Right kidney (tissue), 1 donor: ENCODE measurements around the gene GPR31.

Experiments
- DNase-seq: peaks from one replicate; pipeline ENCODE4 v3.0.0-alpha.2; 2016

The GPR31 gene

GRCh38 chr6:167139761-167140160, 18.0 kb downstream of the GPR31 start:
- no peak for DNase-seq

- DNase-seq = no peak
Observed at GRCh38 chr6:167137881-167138280, 19.9 kb downstream of the GPR31 start.

GRCh38 chr6:167137081-167137480, 20.7 kb downstream of the GPR31 start:
- no peak for DNase-seq

DNA sequence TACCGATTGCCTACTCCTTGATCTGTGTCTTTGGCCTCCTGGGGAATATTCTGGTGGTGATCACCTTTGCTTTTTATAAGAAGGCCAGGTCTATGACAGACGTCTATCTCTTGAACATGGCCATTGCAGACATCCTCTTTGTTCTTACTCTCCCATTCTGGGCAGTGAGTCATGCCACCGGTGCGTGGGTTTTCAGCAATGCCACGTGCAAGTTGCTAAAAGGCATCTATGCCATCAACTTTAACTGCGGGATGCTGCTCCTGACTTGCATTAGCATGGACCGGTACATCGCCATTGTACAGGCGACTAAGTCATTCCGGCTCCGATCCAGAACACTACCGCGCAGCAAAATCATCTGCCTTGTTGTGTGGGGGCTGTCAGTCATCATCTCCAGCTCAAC, 21.4 kb downstream of the GPR31 start:
- no peak for DNase-seq

DNA sequence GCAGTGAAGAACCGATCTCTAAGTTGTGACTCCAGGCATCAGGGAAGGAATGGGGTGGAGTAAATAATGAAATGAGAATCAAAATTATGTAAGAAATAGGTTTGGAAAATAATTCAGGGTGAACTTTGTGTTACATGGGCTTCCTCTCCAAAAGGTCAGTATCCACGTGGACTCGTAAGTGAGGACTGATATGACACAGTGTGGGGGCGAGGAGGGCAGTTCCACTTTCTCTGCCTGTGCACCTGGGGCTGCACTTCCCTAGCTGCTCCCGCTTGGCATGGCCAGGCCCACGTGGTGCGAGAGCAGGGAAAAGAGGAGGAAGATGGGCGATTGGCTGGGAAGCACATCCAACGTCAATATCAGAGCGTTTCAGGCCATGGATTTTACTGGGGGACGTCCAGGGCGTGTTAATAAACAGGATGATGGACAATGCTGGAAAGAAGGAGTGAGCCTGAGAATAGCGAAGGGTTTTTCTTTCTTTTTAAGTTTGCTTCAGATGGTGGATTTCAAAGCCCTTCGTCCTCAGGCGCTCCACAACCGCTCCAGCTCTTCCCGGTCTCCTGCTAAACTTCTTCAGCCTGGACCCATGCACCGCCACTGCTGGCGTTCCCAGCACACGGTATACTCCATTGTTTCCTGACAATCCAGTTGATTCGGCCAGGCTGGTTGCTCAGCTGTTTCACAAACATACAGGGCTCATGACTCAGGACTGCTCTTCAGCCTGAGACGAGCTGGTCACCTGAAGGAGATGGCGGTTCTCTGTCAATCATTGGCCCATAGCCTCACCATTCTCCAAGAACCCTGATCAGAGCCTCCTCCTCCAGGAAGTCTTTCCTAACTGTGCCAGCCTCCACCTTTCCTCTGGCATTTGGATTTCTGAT, 23.1 kb downstream of the GPR31 start:
- DNase-seq = no peak

DNA sequence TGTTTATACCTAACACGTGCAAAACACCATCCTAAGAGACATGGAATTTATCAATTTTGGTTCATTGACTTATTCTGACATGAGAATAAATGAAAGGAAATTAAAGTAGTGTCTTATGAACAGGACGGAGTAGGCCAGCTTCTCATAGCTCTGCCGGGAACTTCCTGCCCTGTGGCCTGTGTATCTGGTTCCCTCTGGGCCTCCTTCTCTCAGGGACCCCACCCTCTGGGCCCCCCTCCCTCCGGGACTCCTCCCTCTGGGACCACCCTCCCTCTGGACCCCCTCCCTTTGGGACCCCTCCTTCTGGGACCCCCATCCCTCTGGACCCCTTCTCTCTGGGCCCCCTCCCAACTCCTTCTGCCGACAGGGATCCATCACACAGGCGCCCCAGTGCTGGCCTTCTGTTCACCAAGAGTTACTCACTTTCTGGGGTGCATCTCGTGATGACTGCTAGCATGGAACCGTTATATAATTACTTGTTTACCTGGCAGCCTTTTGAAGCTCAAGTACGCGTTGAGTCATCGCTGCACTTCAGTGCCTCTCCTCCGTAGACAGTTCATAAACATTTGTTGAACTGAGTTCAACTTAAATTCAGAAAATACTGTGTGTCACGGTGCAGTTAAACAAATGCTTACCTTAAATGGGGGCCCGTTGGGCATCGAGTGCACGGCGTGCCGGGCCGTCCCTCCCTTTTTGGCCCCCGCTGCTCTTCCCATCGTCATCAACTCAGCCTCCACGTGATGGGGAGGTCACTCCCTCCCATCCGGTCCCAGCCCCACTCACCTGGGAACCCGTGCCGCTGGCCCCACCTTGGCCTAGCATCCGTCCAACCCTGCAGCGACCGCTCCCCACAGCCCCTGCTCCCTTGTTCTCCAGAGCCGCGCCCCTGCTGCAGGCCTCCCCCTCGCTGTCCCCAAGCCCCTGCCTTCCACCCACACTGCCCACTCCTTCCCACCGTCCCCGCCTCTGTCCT, 26.8 kb downstream of the GPR31 start:
- no peak for DNase-seq

DNA sequence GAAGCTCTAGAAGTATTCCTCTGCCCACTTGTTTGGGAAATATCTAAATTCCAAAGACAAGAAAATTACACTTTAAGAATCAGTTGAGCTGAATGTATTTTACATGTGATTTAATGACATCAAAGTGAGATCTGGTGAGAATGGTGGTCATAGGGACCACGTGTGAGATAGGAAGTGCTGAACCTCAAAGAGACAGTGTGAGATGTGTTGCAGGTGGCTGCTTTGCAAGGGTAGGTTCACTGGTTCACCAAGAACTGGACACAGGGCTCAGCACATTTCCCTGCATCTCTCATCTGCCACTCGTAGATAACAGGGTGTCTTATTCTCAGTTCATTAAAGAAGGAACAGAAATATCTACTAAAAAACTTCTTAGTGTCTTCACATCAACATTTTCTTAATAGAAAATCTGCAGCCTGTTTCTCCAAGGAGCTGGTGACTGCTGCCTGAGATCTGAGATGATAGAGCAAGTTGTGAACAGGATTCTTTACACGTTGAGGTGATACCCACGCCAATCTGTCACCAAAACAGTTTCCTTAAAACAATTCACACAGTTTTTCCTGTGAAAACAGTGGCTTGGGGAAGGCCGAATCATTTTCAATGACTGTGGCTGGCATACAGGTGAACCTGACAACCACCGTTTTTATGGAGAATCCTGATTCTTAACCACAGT, 27.6 kb downstream of the GPR31 start:
- no peak for DNase-seq

- no peak for DNase-seq
Observed at GRCh38 chr6:167129562-167129961, 28.2 kb downstream of the GPR31 start.

- DNase-seq = no peak
Observed at GRCh38 chr6:167129159-167129558, 28.6 kb downstream of the GPR31 start.

GRCh38 chr6:167127785-167128531, 29.8 kb downstream of the GPR31 start:
- DNase-seq = no peak

DNA sequence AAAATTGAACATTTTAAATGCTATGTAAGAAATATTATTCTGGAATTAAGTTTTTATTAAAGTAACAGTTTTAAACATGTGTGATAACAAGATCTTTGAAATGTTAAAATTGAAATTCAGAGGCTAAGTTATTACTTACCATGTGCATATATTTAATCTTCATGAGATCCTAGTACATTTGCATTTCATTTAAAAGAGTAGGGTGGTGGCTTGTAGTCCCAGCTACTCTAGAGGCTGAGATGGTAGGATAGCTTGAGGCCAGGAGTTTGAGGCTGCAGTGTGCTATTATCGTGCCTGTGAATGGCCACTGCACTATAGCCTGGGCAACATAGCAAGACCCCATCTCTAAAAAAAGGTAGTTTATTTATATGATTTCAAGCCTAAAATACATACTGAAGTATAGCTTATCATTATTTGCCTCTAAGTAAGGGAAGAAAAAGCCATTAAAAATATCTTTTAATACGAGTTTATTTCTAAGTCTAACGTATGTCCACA, 31.9 kb downstream of the GPR31 start:
- DNase-seq = no peak

DNA sequence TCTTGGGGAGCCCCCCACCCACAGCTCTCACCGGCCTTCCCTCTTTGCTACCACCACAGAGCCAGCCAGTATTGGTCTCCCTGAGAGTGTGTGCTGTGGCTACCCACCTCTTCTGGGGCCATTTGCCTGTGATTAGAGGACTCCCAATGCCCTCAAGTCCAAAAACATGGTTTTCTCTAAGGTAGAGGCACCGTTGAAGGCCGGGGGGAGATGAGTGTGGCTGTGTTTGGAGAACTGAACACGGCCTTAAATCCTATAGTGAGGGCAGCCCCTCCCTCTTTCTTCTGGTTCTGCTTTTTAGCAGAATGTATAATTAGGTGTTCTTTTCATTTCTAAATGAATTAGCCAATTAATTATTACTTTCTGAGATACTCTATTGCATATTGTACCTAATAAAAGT, 32.4 kb downstream of the GPR31 start:
- DNase-seq = no peak

- DNase-seq = no peak
Observed at GRCh38 chr6:167124753-167125152, 33.0 kb downstream of the GPR31 start.

DNA sequence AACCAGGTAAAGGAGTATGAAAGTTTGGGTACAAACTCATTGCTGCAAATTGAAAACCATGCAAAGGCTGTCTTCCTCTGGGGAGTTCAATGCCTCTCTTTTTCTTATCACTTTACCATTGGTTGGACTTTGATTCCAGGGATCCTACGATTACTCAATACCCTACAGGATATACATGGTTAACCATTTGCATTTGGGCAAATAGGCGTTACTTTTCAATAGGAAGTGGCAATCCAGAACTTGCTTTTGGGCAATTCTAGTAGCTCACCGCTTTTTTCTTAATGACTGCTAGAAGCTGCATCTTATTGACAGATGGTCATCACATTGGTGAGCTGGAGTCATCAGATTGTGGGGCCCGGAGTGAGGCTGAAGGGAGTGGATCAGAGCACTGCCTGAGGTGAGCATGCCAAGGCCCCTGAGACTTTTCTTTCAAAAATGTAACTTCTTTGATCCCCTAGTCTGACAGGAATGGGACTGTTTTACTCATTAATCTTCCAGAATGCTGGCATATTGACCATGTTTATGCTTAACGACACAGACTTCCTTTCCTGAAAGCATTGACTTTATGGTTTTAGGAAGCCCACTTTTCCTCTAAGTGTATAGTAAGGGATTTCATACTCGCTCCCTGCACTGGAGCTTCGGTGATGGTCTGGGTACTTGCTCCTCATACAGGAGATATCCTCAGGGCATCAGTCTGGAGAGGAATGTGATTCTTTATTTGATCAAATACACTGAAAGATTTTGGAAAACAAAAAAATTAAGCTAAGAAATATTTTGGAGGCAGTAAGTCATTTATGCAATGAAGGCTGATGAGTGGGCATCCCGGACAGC, 34.7 kb downstream of the GPR31 start, which contains the start of gene CCR6:
TSS of gene CCR6 (plus strand) at position 270 of the 831 bp plus-strand sequence. CDS start 13,039 bp downstream, outside the sequence.
- no peak for DNase-seq

- DNase-seq = no peak
Observed at GRCh38 chr6:167122041-167122826, 35.5 kb downstream of the GPR31 start.

DNA sequence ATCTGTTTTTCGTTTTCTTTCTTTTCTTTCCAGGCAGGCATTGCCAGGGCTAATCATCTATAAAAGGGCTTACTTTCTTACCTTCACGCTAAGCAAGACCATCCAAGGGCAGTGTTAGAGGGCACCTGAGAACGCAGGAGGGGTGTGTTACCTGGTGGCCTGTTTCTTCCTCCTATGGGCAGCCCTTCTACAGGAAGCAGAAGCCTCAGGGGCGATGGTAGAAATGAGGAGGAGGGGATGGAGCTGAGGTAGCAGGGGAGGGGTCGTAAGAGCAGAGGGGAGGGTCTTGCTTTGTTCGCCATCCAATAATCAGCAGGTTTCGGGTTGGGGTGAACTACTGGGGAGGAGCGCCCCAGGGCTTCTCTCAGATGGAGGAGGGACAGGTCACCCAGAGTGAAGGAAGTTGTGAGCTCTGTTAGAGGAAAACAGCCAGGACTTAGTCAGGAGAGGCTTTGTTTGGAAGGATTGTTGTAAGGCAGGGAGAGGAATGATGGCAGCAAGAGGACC, 36.4 kb downstream of the GPR31 start:
- DNase-seq = no peak

DNA sequence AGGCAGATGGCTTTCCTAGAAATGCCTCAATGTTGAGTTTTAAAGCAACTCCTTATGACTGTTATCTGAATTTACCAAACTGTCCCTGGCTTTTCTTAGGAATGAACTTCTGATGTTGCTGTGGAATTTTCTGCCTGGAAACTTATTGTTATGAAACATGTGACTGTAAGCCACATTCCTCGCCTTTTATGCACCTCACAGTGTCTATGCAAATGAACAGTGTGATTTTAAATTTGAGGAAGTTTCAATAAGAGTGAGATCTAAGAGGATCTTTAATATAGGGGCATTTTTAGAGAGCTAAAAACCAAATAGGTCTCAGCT, 37.2 kb downstream of the GPR31 start:
- DNase-seq = no peak

DNA sequence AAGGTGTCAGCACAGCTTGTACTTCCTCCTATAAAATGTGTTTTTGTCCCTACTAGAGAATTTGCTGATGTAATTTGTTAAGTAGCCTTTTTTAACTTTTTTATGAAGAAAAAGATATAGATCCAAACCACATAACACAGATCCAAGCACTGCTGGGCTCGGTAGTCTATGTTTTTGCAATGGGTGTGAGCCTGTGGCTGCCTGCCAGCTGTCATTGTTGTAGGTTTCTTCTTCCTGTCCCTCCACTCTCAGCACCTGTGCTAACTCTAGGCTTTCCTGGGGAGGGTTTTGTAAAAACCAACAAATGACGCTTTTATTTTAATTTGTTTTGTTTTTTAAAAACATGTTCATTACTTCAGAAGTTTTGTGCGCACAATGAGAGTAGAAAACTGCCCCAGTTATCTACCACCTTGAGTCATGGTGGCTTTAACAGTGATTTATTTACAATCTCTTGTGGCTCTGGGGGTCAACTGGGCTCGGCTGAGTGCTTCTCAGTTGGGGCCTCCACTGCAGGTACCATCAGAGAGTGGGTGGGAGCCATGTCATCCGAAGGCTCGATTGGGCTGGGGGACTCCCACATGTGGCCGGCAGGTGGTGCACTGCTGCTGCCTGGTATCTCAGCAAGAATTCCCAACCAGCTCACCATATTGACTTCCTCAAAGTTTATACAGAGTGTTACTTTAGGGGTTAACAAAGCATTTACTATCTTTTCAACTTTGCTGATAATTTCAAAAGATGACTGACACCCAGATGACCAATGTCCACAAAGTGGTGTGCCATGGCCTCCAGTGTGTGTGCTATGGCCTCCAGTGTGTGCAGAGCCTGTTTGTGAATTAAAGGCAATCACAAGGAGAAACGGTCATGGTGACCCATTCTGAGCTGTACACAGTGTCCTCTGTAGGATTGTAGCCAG, 37.9 kb downstream of the GPR31 start:
- no peak for DNase-seq

GRCh38 chr6:167118839-167119238, 38.9 kb downstream of the GPR31 start:
- DNase-seq = no peak
